SK-N-SH (cell line): ENCODE measurements around the gene LRIG1. TPM values are rescaled to one million over a fixed set of nuclear protein-coding genes. Genes with fewer than 3 reads are reported as not detected.

Experiments used
- CTCF ChIA-PET: fragments of 300-600, 350-600 bp; formaldehyde crosslinking; extraction: SDS; loops from one replicate; lab custom pipeline; 2021; lab: Yijun Ruan, JAX
- POLR2A ChIA-PET: fragments of 350-600 bp; sonication (Branson Sonifier 250); formaldehyde crosslinking; extraction: SDS; loops from one replicate; lab custom pipeline; 2020; ENCODE audit warnings: antibody characterized with exemption, inconsistent platforms; lab: Yijun Ruan, JAX
- DNase-seq: peaks from one replicate; pipeline ENCODE4 v3.0.0; 2012
- H2AFZ ChIP-seq: fragments of 200-600 bp; sonication (generic); 2 replicates; pipeline ENCODE4 v1.8.1; 2016; ENCODE audit warnings: antibody characterized with exemption, mild to moderate bottlenecking, low read depth
- H3F3A ChIP-seq: fragments of 200-600 bp; sonication (generic); replicated peaks from 2 replicates; pipeline ENCODE3; 2016; ENCODE audit warnings: antibody characterized with exemption, mild to moderate bottlenecking; ENCODE audit not compliant: insufficient read depth
- H3K27ac ChIP-seq, 2 experiments: fragments of 200-500 bp in 1 of 2; fragments of 200-600 bp in 1 of 2; sonication (Bioruptor generic) in 1 of 2; sonication (generic), shearing (Covaris generic) in 1 of 2; 2 replicates each; pipeline versions ENCODE4 v1.5.1 to v1.6.1; 2014 to 2016; ENCODE audit warnings: low read depth in 2 of 2, inconsistent platforms in 1 of 2, low read length in 1 of 2, mild to moderate bottlenecking in 1 of 2, mixed read lengths in 1 of 2
- H3K27me3 ChIP-seq: fragments of 200-600 bp; sonication (generic), shearing (Covaris generic); 2 replicates; pipeline ENCODE4 v1.6.1; 2016; ENCODE audit warnings: mixed run types; ENCODE audit not compliant: insufficient read depth
- H3K36me3 ChIP-seq, 2 experiments: fragments of 200-500 bp in 1 of 2; fragments of 200-600 bp in 1 of 2; sonication (Bioruptor generic) in 1 of 2; sonication (generic) in 1 of 2; replicated peaks in 1 of 2; 2 replicates each; pipeline versions ENCODE3 to v1.5.1; 2014 to 2016; ENCODE audit warnings: low read length in 1 of 2, mild to moderate bottlenecking in 1 of 2; ENCODE audit not compliant: insufficient read depth in 2 of 2, control insufficient read depth in 1 of 2
- H3K4me1 ChIP-seq, 2 experiments: fragments of 200-500 bp in 1 of 2; fragments of 200-600 bp in 1 of 2; sonication (Bioruptor generic) in 1 of 2; sonication (generic), shearing (Covaris generic) in 1 of 2; 2 replicates each; pipeline versions ENCODE4 v1.5.1 to v1.6.1; 2014 to 2016; ENCODE audit warnings: low read depth in 1 of 2, low read length in 1 of 2, mixed run types in 1 of 2; ENCODE audit not compliant: insufficient read depth in 2 of 2, control insufficient read depth in 1 of 2
- H3K4me2 ChIP-seq: fragments of 200-600 bp; sonication (generic), shearing (Covaris generic); 2 replicates; pipeline ENCODE4 v1.6.1; 2017; ENCODE audit warnings: mixed run types
- H3K4me3 ChIP-seq, 2 experiments: fragments of 200-500 bp in 1 of 2; fragments of 200-600 bp in 1 of 2; sonication (Bioruptor generic) in 1 of 2; sonication (generic), shearing (Covaris generic) in 1 of 2; 2 replicates each; pipeline versions ENCODE4 v1.5.1 to v1.8.1; 2014 to 2016; ENCODE audit warnings: low read depth in 2 of 2, inconsistent platforms in 1 of 2, low read length in 1 of 2, mild to moderate bottlenecking in 1 of 2, mixed read lengths in 1 of 2, moderate library complexity in 1 of 2
- H3K79me2 ChIP-seq: fragments of 200-600 bp; sonication (generic); 2 replicates; pipeline ENCODE4 v1.8.1; 2017; ENCODE audit warnings: mild to moderate bottlenecking; ENCODE audit not compliant: insufficient read depth
- H3K9ac ChIP-seq: fragments of 200-600 bp; sonication (generic); 2 replicates; pipeline ENCODE4 v1.6.1; 2017; ENCODE audit warnings: mixed run types
- H3K9me2 ChIP-seq: fragments of 200-600 bp; sonication (generic); 2 replicates; pipeline ENCODE4 v1.6.1; 2017; ENCODE audit warnings: mixed run types
- H3K9me3 ChIP-seq: fragments of 200-600 bp; sonication (generic); 2 replicates; pipeline ENCODE4 v1.6.1; 2017; ENCODE audit warnings: mixed run types, mild to moderate bottlenecking, moderate library complexity
- H4K20me1 ChIP-seq: fragments of 200-600 bp; sonication (generic); 2 replicates; pipeline ENCODE4 v1.6.1; 2017; ENCODE audit warnings: mild to moderate bottlenecking, mixed run types; ENCODE audit not compliant: insufficient read depth
- ELF1 ChIP-seq: IDR thresholded peaks from 2 replicates; pipeline ENCODE4 v1.4.0; 2012
- EP300 ChIP-seq, 2 experiments: IDR thresholded peaks; 2 replicates each; pipeline versions ENCODE4 v1.4.0 to v1.6.1; 2012; ENCODE audit warnings: borderline replicate concordance in 1 of 2, low read depth in 1 of 2, low read length in 1 of 2
- EZH2phosphoT487 ChIP-seq: fragments of 200-600 bp; sonication (generic); IDR thresholded peaks from 2 replicates; pipeline ENCODE4 v1.6.1; 2017; ENCODE audit warnings: low read depth, mixed run types, mild to moderate bottlenecking, antibody characterized with exemption, moderate library complexity, borderline replicate concordance
- FOXJ3 ChIP-seq: sonication (generic); formaldehyde crosslinking; IDR thresholded peaks from 2 replicates; pipeline ENCODE4 v1.5.1; 2020; ENCODE audit warnings: mild to moderate bottlenecking, missing genetic modification reagents
- GATA2 ChIP-seq: sonication (generic); formaldehyde crosslinking; IDR thresholded peaks from 2 replicates; pipeline ENCODE4 v1.5.0; 2020; ENCODE audit warnings: mild to moderate bottlenecking, missing genetic modification reagents
- MEF2A ChIP-seq: IDR thresholded peaks from 2 replicates; pipeline ENCODE4 v1.4.0; 2012; ENCODE audit warnings: low read depth, borderline replicate concordance
- MXI1 ChIP-seq: IDR thresholded peaks from 2 replicates; pipeline ENCODE4 v1.6.1; 2012; ENCODE audit warnings: mild to moderate bottlenecking, low read depth, low read length, improper control_type of control experiment
- NFIC ChIP-seq: IDR thresholded peaks from 2 replicates; pipeline ENCODE4 v1.4.0; 2012; ENCODE audit warnings: borderline replicate concordance
- RAD21 ChIP-seq: IDR thresholded peaks from 2 replicates; pipeline ENCODE4 v1.6.1; 2012; ENCODE audit warnings: mild to moderate bottlenecking, low read length
- SMC3 ChIP-seq: IDR thresholded peaks from 2 replicates; pipeline ENCODE4 v1.6.1; 2012; ENCODE audit warnings: low read depth, low read length, improper control_type of control experiment
- TCF12 ChIP-seq: IDR thresholded peaks from 2 replicates; pipeline ENCODE4 v1.4.0; 2012
- TEAD4 ChIP-seq: IDR thresholded peaks from 2 replicates; pipeline ENCODE4 v1.4.0; 2012; ENCODE audit warnings: mild to moderate bottlenecking, borderline replicate concordance; ENCODE audit not compliant: insufficient read depth
- YY1 ChIP-seq: IDR thresholded peaks from 2 replicates; pipeline ENCODE4 v1.4.0; 2012; ENCODE audit warnings: low read depth, mild to moderate bottlenecking
- WGBS: methylation state at CpG from one replicate; pipeline ENCODE4 v1.1.6; 2017; ENCODE audit warnings: low lambda C conversion rate; 5-methylcytosine and 5-hydroxymethylcytosine counted together
- polyA plus RNA-seq, 3 experiments: library from polyadenylated mRNA; depleted of rRNA; stranded (reverse); fragments of >200 nt; gene quantifications; 2 replicates each; pipeline ENCODE4 v1.2.3, GENCODE V29; 2012
- TF ChIP-seq, protein P1 (sequence below): fragments of 150-350 bp; IDR thresholded peaks from 2 replicates; pipeline ENCODE4 v1.6.1; 2017; ENCODE audit warnings: antibody characterized with exemption, low read length, low read depth, borderline replicate concordance
- TF ChIP-seq, protein P2 (sequence below): IDR thresholded peaks from 2 replicates; pipeline ENCODE4 v1.4.0; 2012; ENCODE audit warnings: low read depth
- TF ChIP-seq, protein P3 (sequence below): IDR thresholded peaks from 2 replicates; pipeline ENCODE4 v1.4.0; 2012; ENCODE audit warnings: low read depth, borderline replicate concordance

LRIG1 gene
- polyA plus RNA-seq, 1 of the 3 experiments (the other 2 are of a cell fraction), result 1.7 TPM

DNA sequence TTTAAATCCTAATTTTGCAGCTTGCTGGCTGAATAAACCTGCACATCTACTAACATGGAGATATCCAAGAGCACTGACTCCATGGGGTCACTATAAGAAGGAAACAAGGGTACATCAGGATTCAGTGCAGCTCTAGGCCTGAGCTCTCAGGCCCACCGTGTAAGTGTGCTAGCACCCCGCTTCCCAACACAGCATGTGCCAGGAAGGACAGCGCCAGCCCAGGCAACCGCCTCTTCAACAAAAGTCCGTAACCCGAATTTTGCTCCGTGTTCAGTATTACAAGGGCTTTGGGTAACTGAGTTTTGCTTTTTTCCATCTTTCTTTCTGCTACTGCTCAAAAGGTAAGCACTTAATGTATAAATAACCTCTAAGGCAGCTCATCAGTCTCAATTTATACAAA is 89.8 kb downstream of the LRIG1 start:
- Histone ChIP-seq H3K27me3 (no peaks in the 10 kb centered on the region), H3K9me3 (no peaks in the 10 kb centered on the region), H3K79me2 (no peaks in the 10 kb centered on the region), H3K4me3 (no peak overlapping the region), H2AFZ (no peak overlapping the region), H3K4me1 (peaks cover 0 to under 1% of the 10 kb centered on the region in 2 experiments; a peak in 1 of 4 replicates), H4K20me1 (no peaks in the 10 kb centered on the region), H3K27ac (no peak overlapping the region), H3K4me2 (no peak overlapping the region), H3K36me3 (no peaks in the 10 kb centered on the region), H3K9me2 (no peaks in the 10 kb centered on the region), H3K9ac (no peak overlapping the region), H3F3A (no peaks in the 10 kb centered on the region)
- no peak for TF ChIP-seq NFIC
- TF ChIP-seq, protein P1, sequence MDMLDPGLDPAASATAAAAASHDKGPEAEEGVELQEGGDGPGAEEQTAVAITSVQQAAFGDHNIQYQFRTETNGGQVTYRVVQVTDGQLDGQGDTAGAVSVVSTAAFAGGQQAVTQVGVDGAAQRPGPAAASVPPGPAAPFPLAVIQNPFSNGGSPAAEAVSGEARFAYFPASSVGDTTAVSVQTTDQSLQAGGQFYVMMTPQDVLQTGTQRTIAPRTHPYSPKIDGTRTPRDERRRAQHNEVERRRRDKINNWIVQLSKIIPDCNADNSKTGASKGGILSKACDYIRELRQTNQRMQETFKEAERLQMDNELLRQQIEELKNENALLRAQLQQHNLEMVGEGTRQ, result no peak
- DNase-seq, result no peak
- CTCF ChIA-PET, result interaction anchor here (0.8 to 6.5 kb wide), 9 partner anchors 10 to 412 kb away, joined by 3 to 70 read pairs (median 3); no protein-coding TSS in a partner anchor
- WGBS, result 93% methylated on average over 7 of the region's 7 CpGs
- POLR2A ChIA-PET, result no interaction called here

DNA sequence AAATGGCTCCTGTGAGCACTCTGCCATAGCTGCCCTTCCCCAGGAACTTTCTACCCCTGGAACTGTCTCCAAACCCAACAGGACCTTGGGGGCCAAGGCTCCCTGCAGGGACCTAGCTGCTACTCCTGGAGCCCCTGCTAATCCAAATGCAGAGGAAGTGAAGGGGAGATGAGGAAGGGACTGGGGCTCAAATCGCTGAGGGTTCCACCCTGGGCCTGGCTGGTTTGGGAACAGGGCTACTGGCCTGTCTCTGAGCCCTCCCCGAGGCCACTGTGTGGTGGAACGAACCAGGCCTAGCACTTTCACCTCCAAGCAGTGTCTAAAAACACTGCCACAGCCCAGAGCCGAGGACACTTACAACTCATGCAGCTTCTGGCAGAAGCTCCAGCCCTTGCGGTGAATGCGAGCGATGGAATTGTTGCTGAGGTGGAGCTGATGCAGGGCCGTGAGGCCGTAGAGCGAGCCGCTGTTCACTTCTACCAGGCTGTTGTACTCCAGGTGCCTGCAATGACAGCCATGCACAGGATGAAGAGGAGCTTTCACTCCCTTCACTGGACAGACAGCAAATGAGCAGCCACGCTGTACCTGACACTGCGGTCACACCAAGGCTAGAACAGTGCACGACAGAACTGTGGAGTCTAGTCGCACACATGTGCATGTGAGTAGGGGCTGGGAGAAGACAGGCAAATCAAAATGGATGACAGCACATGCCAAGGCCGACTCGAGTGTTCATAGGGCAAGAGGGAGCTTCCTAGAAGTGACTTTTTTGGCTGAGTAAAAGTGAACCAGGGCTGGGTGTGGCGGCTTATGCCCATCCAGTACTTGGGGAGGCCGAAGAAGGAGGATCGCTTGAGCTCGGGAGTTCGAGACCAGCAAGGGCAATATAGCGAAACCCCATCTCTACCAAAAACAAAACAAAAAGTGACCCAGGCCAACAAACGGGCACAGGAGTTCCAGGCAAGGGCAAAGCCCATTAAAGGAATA is 90.8 kb downstream of the LRIG1 start:
- POLR2A ChIA-PET, result no interaction called here
- Histone ChIP-seq H2AFZ (no peak overlapping the region), H3K9ac (no peak overlapping the region), H4K20me1 (no peaks in the 10 kb centered on the region), H3K36me3 (no peaks in the 10 kb centered on the region), H3K4me3 (no peak overlapping the region), H3K79me2 (no peaks in the 10 kb centered on the region), H3K27me3 (no peaks in the 10 kb centered on the region), H3K9me3 (no peaks in the 10 kb centered on the region), H3F3A (no peaks in the 10 kb centered on the region), H3K4me2 (no peak overlapping the region), H3K9me2 (no peaks in the 10 kb centered on the region), H3K4me1 (peaks cover 0 to 5% of the 10 kb centered on the region in 2 experiments; a peak in 2 of 4 replicates), H3K27ac (no peak overlapping the region)
- WGBS, result 90% methylated on average over 23 of the region's 24 CpGs
- DNase-seq, result no peak
- TF ChIP-seq MXI1, result no peak
- TF ChIP-seq, protein P2, sequence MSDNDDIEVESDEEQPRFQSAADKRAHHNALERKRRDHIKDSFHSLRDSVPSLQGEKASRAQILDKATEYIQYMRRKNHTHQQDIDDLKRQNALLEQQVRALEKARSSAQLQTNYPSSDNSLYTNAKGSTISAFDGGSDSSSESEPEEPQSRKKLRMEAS, result no peak
- no peak for TF ChIP-seq SMC3
- TF ChIP-seq EZH2phosphoT487, result no peak
- TF ChIP-seq MEF2A, result no peak
- no peak for TF ChIP-seq TEAD4
- no peak for TF ChIP-seq FOXJ3 (CRISPR knock-in tag)
- TF ChIP-seq, protein P3, sequence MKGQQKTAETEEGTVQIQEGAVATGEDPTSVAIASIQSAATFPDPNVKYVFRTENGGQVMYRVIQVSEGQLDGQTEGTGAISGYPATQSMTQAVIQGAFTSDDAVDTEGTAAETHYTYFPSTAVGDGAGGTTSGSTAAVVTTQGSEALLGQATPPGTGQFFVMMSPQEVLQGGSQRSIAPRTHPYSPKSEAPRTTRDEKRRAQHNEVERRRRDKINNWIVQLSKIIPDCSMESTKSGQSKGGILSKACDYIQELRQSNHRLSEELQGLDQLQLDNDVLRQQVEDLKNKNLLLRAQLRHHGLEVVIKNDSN, result no peak
- no peak for TF ChIP-seq ELF1
- no peak for TF ChIP-seq GATA2 (CRISPR knock-in tag)
- TF ChIP-seq YY1, result no peak
- no peak for TF ChIP-seq EP300 (IDR thresholded peaks at IDR 0.05; ENCODE audit: borderline replicate concordance in 1 of 2, low read depth in 1 of 2, low read length in 1 of 2)
- TF ChIP-seq RAD21, result no peak
- TF ChIP-seq TCF12, result no peak
- CTCF ChIA-PET, result interaction anchor here (0.8 to 6.5 kb wide), 12 partner anchors 9 to 409 kb away, joined by 3 to 70 read pairs (median 3); no protein-coding TSS in a partner anchor
